SK-N-MC (cell line): ENCODE results near the gene TIMP4.

Experiments
- FOXP2 ChIP-seq: optimal IDR thresholded peaks from 2 replicates; pipeline ENCODE3; 2011; ENCODE audit warnings: mild to moderate bottlenecking, moderate library complexity; ENCODE audit not compliant: insufficient read depth; ENCODE audit errors: extremely low read length, control extremely low read depth
- POLR2AphosphoS5 ChIP-seq: IDR thresholded peaks from 2 replicates; pipeline ENCODE4 v1.6.1; 2012; ENCODE audit warnings: mild to moderate bottlenecking, low read depth, low read length, borderline replicate concordance

GRCh38 chr3:12141350-12141749, 17.4 kb downstream of the TIMP4 start:
- TF ChIP-seq POLR2AphosphoS5 (no peak), FOXP2 (no peak)
